Measurements from ENCODE around the gene CACNA1S.

The CACNA1S gene

GRCh38 chr1:201004154-201004553, 108.1 kb downstream of the CACNA1S start:
- no peak for ATAC-seq
- H3K4me1 Mint-ChIP-seq = no peaks in the 10 kb centered on the region
- peaks cover 34% of the 10 kb centered on the region for H3K36me3 Mint-ChIP-seq
- H3K9me3 Mint-ChIP-seq = no peaks in the 10 kb centered on the region
- H3K4me3 Mint-ChIP-seq = no peak overlapping the region
- no peaks in the 10 kb centered on the region for H3K27me3 Mint-ChIP-seq
- H3K27ac Mint-ChIP-seq = no peak overlapping the region

GRCh38 chr1:201002510-201002909, 109.7 kb downstream of the CACNA1S start:
- no peaks in the 10 kb centered on the region for H3K27me3 Mint-ChIP-seq
- no peak for ATAC-seq
- no peaks in the 10 kb centered on the region for H3K4me1 Mint-ChIP-seq
- no peak overlapping the region for H3K4me3 Mint-ChIP-seq
- H3K27ac Mint-ChIP-seq = no peak overlapping the region
- H3K9me3 Mint-ChIP-seq = no peaks in the 10 kb centered on the region
- peaks cover 46% of the 10 kb centered on the region for H3K36me3 Mint-ChIP-seq

GRCh38 chr1:201001962-201002361, 110.3 kb downstream of the CACNA1S start:
- Mint-ChIP-seq H3K36me3 (peaks cover 51% of the 10 kb centered on the region), H3K27me3 (no peaks in the 10 kb centered on the region), H3K4me3 (no peak overlapping the region), H3K4me1 (no peaks in the 10 kb centered on the region), H3K27ac (no peak overlapping the region), H3K9me3 (no peaks in the 10 kb centered on the region)
- ATAC-seq = no peak

GRCh38 chr1:201000391-201000790, 111.8 kb downstream of the CACNA1S start:
- no peak for ATAC-seq
- Mint-ChIP-seq H3K36me3 (peaks cover 57% of the 10 kb centered on the region), H3K4me1 (no peaks in the 10 kb centered on the region)

GRCh38 chr1:200999667-201000066, 112.6 kb downstream of the CACNA1S start:
- ATAC-seq = no peak
- Mint-ChIP-seq H3K27ac (no peak overlapping the region), H3K4me3 (no peak overlapping the region), H3K36me3 (peaks cover 57% of the 10 kb centered on the region), H3K4me1 (no peaks in the 10 kb centered on the region), H3K27me3 (no peaks in the 10 kb centered on the region), H3K9me3 (no peaks in the 10 kb centered on the region)

More at GRCh38 chr1:201000391-201000790, 111.8 kb downstream of the CACNA1S start:
- no peaks in the 10 kb centered on the region for H3K27me3 Mint-ChIP-seq
- no peak overlapping the region for H3K4me3 Mint-ChIP-seq
- no peak overlapping the region for H3K27ac Mint-ChIP-seq
- no peaks in the 10 kb centered on the region for H3K9me3 Mint-ChIP-seq

GRCh38 chr1:200998323-200998722, 113.9 kb downstream of the CACNA1S start:
- no peaks in the 10 kb centered on the region for H3K4me1 Mint-ChIP-seq
- no peaks in the 10 kb centered on the region for H3K27me3 Mint-ChIP-seq
- H3K9me3 Mint-ChIP-seq = no peaks in the 10 kb centered on the region
- H3K36me3 Mint-ChIP-seq = peaks cover 63% of the 10 kb centered on the region
- ATAC-seq = no peak
- H3K4me3 Mint-ChIP-seq = no peak overlapping the region
- H3K27ac Mint-ChIP-seq = no peak overlapping the region

GRCh38 chr1:200992382-200993048, 119.7 kb downstream of the CACNA1S start:
- Mint-ChIP-seq H3K27ac (no peak overlapping the region), H3K9me3 (no peaks in the 10 kb centered on the region), H3K4me1 (peaks cover 11% of the 10 kb centered on the region), H3K4me3 (no peak overlapping the region), H3K27me3 (no peaks in the 10 kb centered on the region), H3K36me3 (peaks cover 55% of the 10 kb centered on the region)
- no peak for ATAC-seq

GRCh38 chr1:200991097-200991614, 121.1 kb downstream of the CACNA1S start:
- no peak for ATAC-seq
- H3K4me3 Mint-ChIP-seq = no peak overlapping the region
- H3K27me3 Mint-ChIP-seq = no peaks in the 10 kb centered on the region
- H3K9me3 Mint-ChIP-seq = no peaks in the 10 kb centered on the region
- H3K36me3 Mint-ChIP-seq = peaks cover 55% of the 10 kb centered on the region
- H3K4me1 Mint-ChIP-seq = peaks cover 11% of the 10 kb centered on the region
- no peak overlapping the region for H3K27ac Mint-ChIP-seq

- no peaks in the 10 kb centered on the region for H3K27me3 Mint-ChIP-seq
- ATAC-seq = no peak
- H3K27ac Mint-ChIP-seq = no peak overlapping the region
- peaks cover 11% of the 10 kb centered on the region for H3K4me1 Mint-ChIP-seq
- peaks cover 61% of the 10 kb centered on the region for H3K36me3 Mint-ChIP-seq
- no peaks in the 10 kb centered on the region for H3K9me3 Mint-ChIP-seq
- H3K4me3 Mint-ChIP-seq = no peak overlapping the region
These were observed 122.1 kb downstream of the CACNA1S start for GRCh38 chr1:200990114-200990513.

Data from stimulated activated memory B cell treated with anti-CD40 and anti-IgM and Interleukin-4, amounts not matched to agents 10 μg/mL and 1 μg/mL and 100 μg/mL, for 72 hours (primary cell).